ENCODE measurements around the gene MKLN1.

Gene MKLN1

DNA sequence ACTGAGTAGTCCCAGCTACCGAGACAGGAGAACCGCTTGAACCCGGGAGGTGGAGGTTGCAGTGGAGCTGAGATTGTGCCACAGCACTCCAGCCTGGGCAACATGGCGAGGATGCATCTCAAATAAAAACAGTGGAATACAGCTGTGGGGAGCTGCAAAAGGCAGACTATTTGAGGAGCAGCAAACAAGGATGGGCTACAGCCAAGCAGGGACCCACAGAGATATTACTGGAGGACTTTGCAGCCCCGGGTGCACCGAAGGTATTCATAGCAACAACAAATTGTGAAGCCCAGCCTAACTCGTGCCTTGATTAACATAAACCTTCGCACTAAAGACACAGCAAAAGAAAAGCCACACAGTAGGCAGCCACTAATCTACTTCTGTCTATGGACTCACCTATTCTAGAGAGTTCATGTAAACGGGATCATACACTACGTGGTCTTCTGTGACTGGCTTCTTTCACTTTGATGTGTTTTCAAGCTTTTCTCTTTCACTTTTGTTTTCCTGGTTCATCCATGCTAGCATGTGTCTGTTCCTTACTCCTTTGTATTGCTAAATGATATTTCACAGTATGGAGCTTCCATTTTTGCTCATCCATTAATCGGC, 194.8 kb downstream of the MKLN1 start:
- DNase-seq (ENCODE audit: extremely low read depth, low read depth) = no peak
- TF ChIP-seq, protein P1, sequence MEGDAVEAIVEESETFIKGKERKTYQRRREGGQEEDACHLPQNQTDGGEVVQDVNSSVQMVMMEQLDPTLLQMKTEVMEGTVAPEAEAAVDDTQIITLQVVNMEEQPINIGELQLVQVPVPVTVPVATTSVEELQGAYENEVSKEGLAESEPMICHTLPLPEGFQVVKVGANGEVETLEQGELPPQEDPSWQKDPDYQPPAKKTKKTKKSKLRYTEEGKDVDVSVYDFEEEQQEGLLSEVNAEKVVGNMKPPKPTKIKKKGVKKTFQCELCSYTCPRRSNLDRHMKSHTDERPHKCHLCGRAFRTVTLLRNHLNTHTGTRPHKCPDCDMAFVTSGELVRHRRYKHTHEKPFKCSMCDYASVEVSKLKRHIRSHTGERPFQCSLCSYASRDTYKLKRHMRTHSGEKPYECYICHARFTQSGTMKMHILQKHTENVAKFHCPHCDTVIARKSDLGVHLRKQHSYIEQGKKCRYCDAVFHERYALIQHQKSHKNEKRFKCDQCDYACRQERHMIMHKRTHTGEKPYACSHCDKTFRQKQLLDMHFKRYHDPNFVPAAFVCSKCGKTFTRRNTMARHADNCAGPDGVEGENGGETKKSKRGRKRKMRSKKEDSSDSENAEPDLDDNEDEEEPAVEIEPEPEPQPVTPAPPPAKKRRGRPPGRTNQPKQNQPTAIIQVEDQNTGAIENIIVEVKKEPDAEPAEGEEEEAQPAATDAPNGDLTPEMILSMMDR (IDR thresholded peaks at IDR 0.05; ENCODE audit: low read depth, low read length, missing control alignments) = no peak
- no peak overlapping the region for H3K4me3 ChIP-seq (replicated peaks; ENCODE audit: low read depth, low read length)

DNA sequence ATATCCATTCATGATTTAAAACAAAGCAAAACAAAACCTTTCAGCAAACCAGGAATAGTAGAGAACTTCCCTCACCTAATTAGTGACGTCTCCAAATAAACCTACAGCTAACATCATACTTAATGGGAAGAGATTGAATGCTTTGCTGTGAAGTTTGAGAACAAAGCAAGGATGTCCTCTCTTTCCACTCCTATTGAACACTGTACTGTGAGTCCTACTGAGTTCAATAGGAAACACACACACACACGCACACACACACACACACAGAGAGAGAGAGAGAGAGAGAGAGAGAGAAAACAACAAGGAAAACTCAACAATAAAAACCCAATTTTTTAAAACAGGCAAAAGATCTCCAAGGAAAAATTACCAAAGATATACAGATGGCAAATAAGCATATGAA, 196.4 kb downstream of the MKLN1 start:
- H3K4me3 ChIP-seq (replicated peaks; ENCODE audit: low read depth, low read length) = no peak overlapping the region
- TF ChIP-seq, protein P1 (IDR thresholded peaks at IDR 0.05; ENCODE audit: low read depth, low read length, missing control alignments) = no peak
- no peak for DNase-seq (ENCODE audit: extremely low read depth, low read depth)

DNA sequence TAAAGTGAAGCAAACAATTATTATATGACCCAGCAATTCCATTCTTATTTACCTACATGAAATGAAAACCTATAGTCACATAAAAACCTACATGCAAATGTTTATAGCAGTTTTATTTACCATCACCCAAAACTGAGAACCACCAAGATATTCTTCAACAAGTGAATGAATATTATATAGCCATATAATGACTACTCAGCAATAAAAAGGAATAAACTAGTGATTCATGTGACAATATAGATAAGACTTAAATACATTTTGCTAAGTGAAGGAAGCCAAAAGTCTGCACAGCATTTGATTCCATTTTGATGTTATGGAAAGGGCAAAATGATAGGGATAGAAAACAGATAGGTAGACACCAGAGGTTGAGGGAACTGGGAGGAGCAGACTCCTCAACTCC, 197.0 kb downstream of the MKLN1 start:
- TF ChIP-seq, protein P1 (IDR thresholded peaks at IDR 0.05; ENCODE audit: low read depth, low read length, missing control alignments) = no peak
- H3K4me3 ChIP-seq (replicated peaks; ENCODE audit: low read depth, low read length) = no peak overlapping the region
- DNase-seq (ENCODE audit: extremely low read depth, low read depth) = no peak

DNA sequence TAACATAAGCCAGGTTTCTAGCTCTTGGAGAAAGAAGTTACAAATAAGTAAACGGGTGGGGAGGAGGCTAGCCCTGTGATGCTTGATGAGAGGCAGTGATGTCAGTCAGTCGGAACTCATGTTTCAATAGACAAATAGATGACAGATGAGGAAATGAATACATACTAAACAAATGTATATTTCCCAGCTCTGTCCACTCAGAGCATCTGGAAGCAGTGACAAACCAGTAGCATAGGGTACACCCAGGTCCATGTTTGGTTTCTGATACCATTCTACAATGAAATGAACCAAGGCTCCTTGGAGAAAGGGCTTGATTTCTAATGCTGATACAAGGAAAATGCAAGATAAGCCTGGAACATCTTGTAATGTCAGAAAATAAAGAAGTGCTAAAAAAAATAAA, 198.1 kb downstream of the MKLN1 start:
- no peak overlapping the region for H3K4me3 ChIP-seq (replicated peaks; ENCODE audit: low read depth, low read length)
- DNase-seq (ENCODE audit: extremely low read depth, low read depth) = no peak
- TF ChIP-seq, protein P1 (IDR thresholded peaks at IDR 0.05; ENCODE audit: low read depth, low read length, missing control alignments) = no peak

DNA sequence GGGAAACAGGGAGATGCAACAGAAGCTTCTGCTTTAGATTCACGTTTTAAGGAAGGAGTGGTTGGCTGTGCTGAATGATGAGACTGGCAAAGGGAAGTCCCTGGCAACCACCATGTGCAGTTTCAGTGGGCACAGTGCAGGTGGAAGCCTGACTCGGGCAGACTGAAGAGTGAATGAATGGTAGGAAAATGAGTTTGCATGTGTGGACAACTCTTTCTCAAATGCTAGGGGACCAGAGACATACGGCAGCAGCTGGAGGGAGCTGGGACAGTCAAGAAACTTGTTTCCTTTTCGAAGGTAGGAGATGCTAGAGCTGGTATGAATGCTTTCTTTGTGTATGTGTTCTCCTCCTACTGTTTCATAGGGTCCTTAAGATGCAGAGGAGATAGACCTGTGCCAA, 199.8 kb downstream of the MKLN1 start:
- TF ChIP-seq, protein P1 (IDR thresholded peaks at IDR 0.05; ENCODE audit: low read depth, low read length, missing control alignments) = no peak
- no peak overlapping the region for H3K4me3 ChIP-seq (replicated peaks; ENCODE audit: low read depth, low read length)
- no peak for DNase-seq (ENCODE audit: extremely low read depth, low read depth)

DNA sequence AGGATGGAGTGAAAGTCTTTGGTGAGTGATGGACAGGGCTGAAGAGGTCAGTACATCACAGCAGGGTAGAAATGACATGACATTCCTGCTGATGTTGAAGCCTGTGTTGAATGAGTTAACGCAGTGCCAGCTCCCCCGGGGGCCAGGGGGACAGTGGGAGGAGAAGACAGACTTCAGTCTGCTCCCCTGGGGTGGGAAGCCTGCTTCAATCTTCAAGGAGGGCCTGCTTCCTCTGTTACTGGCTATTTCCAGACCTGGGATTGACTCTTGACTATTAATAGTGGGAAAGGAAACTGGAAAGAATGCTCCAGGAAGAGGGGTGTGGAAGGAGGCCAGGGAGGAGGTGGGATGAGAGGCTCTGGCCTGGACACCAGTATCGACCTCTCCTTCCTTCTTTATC, 201.5 kb downstream of the MKLN1 start:
- TF ChIP-seq, protein P1 (IDR thresholded peaks at IDR 0.05; ENCODE audit: low read depth, low read length, missing control alignments) = no peak
- no peak for DNase-seq (ENCODE audit: extremely low read depth, low read depth)
- no peak overlapping the region for H3K4me3 ChIP-seq (replicated peaks; ENCODE audit: low read depth, low read length)

DNA sequence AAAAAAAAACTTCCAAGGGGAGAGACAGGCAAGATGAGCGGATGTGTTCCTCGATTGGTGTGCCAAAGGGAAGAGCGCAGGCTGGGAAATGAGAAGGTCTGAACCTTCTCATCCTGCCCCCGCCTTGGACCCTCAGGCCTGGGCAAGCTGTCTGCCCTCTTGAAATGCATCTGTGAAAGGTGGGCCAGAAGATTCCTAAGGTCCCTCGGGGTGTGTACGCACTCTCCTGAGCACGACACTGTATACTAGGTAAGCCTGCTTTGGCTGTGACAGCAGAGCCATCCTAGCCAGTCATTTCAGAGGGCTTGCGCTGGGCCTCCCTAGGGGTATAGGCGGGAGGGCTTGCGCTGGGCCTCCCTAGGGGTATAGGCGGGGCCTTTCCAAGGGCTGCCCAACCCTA, 201.9 kb downstream of the MKLN1 start:
- TF ChIP-seq, protein P1 (IDR thresholded peaks at IDR 0.05; ENCODE audit: low read depth, low read length, missing control alignments) = no peak
- no peak for DNase-seq (ENCODE audit: extremely low read depth, low read depth)
- no peak overlapping the region for H3K4me3 ChIP-seq (replicated peaks; ENCODE audit: low read depth, low read length)

All from HFF-Myc (cell line).